Inflammatory macrophage treated with lipopolysaccharide for 4 hours (primary cell): ENCODE measurements around the gene MYO7A.

Experiments used
- DNase-seq: peaks from one replicate; pipeline ENCODE4 v3.0.0-alpha.2; 2020

MYO7A gene

GRCh38 chr11:77127920-77128691 is at the start of gene MYO7A:
Gene MYO7A, plus strand, starts transcription at chr11:77128246. Its CDS starts 2,389 bp downstream, at chr11:77130635.
- no peak for DNase-seq

GRCh38 chr11:77079666-77080065 is 48.4 kb upstream of the MYO7A start:
- DNase-seq: no peak

GRCh38 chr11:77080643-77081210 is 47.3 kb upstream of the MYO7A start:
- DNase-seq: peak; percentile 9

GRCh38 chr11:77081381-77081851 is 46.6 kb upstream of the MYO7A start:
- DNase-seq: no peak

GRCh38 chr11:77081976-77082836 is 45.8 kb upstream of the MYO7A start:
- DNase-seq: no peak

- peak; percentile 64 for DNase-seq
Measured at GRCh38 chr11:77082838-77083565, 45.0 kb upstream of the MYO7A start.

GRCh38 chr11:77083566-77084245 is 44.3 kb upstream of the MYO7A start:
- DNase-seq: no peak

- no peak for DNase-seq
Measured at GRCh38 chr11:77084581-77085191, 43.4 kb upstream of the MYO7A start.

- DNase-seq: no peak
Measured at GRCh38 chr11:77085652-77086051, 42.4 kb upstream of the MYO7A start.

- DNase-seq: no peak
Measured at GRCh38 chr11:77086521-77087472, 41.2 kb upstream of the MYO7A start.

GRCh38 chr11:77087723-77088225 is 40.3 kb upstream of the MYO7A start:
- no peak for DNase-seq

- DNase-seq: no peak
Measured at GRCh38 chr11:77088236-77089003, 39.6 kb upstream of the MYO7A start.

GRCh38 chr11:77089004-77089545 is 39.0 kb upstream of the MYO7A start:
- DNase-seq: no peak

GRCh38 chr11:77090046-77090372 is 38.0 kb upstream of the MYO7A start:
- DNase-seq: no peak

GRCh38 chr11:77090373-77091111 is 37.5 kb upstream of the MYO7A start:
- no peak for DNase-seq

GRCh38 chr11:77091146-77091940 is 36.7 kb upstream of the MYO7A start:
- DNase-seq: peak; percentile 57

- DNase-seq: no peak
Measured at GRCh38 chr11:77092382-77092781, 35.7 kb upstream of the MYO7A start.
